ENCODE measurements around the gene EXD1.
"Not testable (repeated sequence)": the region's sequence is repeated elsewhere in the genome, so short reads cannot be mapped to it uniquely, and the experiment has no call there.

The EXD1 gene

DNA sequence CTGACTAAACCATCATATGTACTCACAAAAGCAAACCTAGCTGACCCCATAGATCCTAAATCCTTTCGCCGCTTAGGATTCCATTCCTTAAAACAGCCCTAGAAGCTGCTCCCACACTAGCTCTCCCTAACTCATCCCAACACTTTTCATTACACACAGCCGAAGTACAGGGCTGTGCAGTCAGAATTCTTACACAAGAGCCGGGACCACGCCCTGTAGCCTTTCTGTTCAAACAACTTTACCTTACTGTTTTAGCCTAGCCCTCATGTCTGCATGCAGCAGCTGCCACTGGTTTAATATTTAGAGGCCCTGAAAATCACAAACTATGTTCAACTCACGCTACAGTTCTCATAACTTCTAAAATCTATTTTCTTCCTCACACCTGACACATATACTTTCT lies 95.0 kb downstream of the EXD1 start:
- not testable (repeated sequence) for H3K9me3 ChIP-seq (ENCODE audit: control insufficient read depth, low read length); H3K4me1 ChIP-seq (ENCODE audit: control insufficient read depth, insufficient read depth, low read length); DNase-seq (ENCODE audit: low read depth); H3K9ac ChIP-seq (ENCODE audit: low read length); H3K36me3 ChIP-seq (ENCODE audit: control insufficient read depth, insufficient read depth, low read length, severe bottlenecking); H3K4me3 ChIP-seq (ENCODE audit: low read length)
- peaks cover 10% of the 10 kb centered on the region for H3K27me3 ChIP-seq (replicated peaks; ENCODE audit: control insufficient read depth, insufficient read depth, low read length)

DNA sequence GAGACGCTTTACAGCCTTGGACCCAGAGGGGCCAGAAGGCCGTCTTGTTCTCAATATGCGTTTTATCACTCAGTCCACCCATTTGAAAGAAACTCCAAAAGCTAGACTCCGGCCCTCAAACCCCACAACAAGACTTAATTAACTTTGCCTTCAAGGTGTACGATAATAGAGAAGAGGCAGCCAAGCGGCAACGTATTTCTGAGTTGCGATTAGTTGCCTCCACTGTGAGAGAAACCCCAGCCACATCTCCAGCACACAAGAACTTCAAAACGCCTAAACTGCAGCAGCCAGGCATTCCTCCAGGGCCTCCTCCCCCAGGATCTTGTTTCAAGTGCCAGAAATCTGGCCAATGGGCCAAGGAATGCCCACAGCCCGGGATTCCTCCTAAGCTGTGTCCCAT lies 97.1 kb downstream of the EXD1 start:
- Histone ChIP-seq H3K36me3 (ENCODE audit: control insufficient read depth, insufficient read depth, low read length, severe bottlenecking) (no peaks in the 10 kb centered on the region), H3K4me3 (ENCODE audit: low read length) (no peak overlapping the region), H3K9me3 (ENCODE audit: control insufficient read depth, low read length) (peaks cover 5% of the 10 kb centered on the region), H3K4me1 (ENCODE audit: control insufficient read depth, insufficient read depth, low read length) (no peaks in the 10 kb centered on the region), H3K9ac (ENCODE audit: low read length) (no peak overlapping the region), H3K27me3 (replicated peaks; ENCODE audit: control insufficient read depth, insufficient read depth, low read length) (peaks cover 10% of the 10 kb centered on the region)
- no peak for DNase-seq (ENCODE audit: low read depth)
